ENCODE data around the gene LRRC15.

DNA sequence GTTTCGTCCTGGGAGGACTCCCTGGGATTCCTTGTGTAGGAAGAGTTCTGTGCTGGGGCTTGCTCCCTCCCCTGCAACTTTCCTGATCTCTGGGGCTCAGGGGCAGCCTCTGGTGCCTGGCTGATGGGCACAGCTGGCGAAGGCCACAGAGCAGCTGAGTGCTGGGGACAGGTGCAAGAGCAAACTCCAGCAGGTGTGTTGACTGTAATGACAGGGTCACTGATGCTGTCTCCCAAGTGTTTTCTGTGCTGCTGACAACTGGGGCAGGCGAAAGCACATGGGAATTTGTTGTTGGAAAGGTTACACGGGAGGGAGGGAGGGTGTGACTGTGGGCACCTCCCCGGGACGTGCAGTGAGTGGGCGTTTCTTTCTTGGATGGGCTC is 40.0 kb downstream of the LRRC15 start:
- TF ChIP-seq, protein P1, sequence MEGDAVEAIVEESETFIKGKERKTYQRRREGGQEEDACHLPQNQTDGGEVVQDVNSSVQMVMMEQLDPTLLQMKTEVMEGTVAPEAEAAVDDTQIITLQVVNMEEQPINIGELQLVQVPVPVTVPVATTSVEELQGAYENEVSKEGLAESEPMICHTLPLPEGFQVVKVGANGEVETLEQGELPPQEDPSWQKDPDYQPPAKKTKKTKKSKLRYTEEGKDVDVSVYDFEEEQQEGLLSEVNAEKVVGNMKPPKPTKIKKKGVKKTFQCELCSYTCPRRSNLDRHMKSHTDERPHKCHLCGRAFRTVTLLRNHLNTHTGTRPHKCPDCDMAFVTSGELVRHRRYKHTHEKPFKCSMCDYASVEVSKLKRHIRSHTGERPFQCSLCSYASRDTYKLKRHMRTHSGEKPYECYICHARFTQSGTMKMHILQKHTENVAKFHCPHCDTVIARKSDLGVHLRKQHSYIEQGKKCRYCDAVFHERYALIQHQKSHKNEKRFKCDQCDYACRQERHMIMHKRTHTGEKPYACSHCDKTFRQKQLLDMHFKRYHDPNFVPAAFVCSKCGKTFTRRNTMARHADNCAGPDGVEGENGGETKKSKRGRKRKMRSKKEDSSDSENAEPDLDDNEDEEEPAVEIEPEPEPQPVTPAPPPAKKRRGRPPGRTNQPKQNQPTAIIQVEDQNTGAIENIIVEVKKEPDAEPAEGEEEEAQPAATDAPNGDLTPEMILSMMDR (conservative IDR thresholded peaks at IDR 0.05; ENCODE audit: low read depth in 2 of 2), result no peak
- TF ChIP-seq CREB1 (CRISPR knock-in tag; IDR thresholded peaks at IDR 0.05; ENCODE audit: low read depth) (no peak), EZH2 (IDR thresholded peaks at IDR 0.05; ENCODE audit: low read depth, unreplicated experiment) (no peak), EZH2phosphoT487 (IDR thresholded peaks at IDR 0.05; ENCODE audit: unreplicated experiment) (no peak), POLR2AphosphoS5 (IDR thresholded peaks at IDR 0.05; ENCODE audit: low read depth) (no peak), ZNF114 (CRISPR knock-in tag; IDR thresholded peaks at IDR 0.05) (no peak)
- TF ChIP-seq, protein P2, sequence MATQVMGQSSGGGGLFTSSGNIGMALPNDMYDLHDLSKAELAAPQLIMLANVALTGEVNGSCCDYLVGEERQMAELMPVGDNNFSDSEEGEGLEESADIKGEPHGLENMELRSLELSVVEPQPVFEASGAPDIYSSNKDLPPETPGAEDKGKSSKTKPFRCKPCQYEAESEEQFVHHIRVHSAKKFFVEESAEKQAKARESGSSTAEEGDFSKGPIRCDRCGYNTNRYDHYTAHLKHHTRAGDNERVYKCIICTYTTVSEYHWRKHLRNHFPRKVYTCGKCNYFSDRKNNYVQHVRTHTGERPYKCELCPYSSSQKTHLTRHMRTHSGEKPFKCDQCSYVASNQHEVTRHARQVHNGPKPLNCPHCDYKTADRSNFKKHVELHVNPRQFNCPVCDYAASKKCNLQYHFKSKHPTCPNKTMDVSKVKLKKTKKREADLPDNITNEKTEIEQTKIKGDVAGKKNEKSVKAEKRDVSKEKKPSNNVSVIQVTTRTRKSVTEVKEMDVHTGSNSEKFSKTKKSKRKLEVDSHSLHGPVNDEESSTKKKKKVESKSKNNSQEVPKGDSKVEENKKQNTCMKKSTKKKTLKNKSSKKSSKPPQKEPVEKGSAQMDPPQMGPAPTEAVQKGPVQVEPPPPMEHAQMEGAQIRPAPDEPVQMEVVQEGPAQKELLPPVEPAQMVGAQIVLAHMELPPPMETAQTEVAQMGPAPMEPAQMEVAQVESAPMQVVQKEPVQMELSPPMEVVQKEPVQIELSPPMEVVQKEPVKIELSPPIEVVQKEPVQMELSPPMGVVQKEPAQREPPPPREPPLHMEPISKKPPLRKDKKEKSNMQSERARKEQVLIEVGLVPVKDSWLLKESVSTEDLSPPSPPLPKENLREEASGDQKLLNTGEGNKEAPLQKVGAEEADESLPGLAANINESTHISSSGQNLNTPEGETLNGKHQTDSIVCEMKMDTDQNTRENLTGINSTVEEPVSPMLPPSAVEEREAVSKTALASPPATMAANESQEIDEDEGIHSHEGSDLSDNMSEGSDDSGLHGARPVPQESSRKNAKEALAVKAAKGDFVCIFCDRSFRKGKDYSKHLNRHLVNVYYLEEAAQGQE (IDR thresholded peaks at IDR 0.05; ENCODE audit: unreplicated experiment), result no peak
- TF ChIP-seq, protein P3, sequence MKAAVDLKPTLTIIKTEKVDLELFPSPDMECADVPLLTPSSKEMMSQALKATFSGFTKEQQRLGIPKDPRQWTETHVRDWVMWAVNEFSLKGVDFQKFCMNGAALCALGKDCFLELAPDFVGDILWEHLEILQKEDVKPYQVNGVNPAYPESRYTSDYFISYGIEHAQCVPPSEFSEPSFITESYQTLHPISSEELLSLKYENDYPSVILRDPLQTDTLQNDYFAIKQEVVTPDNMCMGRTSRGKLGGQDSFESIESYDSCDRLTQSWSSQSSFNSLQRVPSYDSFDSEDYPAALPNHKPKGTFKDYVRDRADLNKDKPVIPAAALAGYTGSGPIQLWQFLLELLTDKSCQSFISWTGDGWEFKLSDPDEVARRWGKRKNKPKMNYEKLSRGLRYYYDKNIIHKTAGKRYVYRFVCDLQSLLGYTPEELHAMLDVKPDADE (IDR thresholded peaks at IDR 0.05), result no peak
